HuH-7.5 (cell line): Measurements from ENCODE around the gene PUSL1.

Experiments
- DNase-seq: peaks from one replicate; pipeline ENCODE4 v3.0.0; 2011; ENCODE audit warnings: low spot score

The PUSL1 gene

DNA sequence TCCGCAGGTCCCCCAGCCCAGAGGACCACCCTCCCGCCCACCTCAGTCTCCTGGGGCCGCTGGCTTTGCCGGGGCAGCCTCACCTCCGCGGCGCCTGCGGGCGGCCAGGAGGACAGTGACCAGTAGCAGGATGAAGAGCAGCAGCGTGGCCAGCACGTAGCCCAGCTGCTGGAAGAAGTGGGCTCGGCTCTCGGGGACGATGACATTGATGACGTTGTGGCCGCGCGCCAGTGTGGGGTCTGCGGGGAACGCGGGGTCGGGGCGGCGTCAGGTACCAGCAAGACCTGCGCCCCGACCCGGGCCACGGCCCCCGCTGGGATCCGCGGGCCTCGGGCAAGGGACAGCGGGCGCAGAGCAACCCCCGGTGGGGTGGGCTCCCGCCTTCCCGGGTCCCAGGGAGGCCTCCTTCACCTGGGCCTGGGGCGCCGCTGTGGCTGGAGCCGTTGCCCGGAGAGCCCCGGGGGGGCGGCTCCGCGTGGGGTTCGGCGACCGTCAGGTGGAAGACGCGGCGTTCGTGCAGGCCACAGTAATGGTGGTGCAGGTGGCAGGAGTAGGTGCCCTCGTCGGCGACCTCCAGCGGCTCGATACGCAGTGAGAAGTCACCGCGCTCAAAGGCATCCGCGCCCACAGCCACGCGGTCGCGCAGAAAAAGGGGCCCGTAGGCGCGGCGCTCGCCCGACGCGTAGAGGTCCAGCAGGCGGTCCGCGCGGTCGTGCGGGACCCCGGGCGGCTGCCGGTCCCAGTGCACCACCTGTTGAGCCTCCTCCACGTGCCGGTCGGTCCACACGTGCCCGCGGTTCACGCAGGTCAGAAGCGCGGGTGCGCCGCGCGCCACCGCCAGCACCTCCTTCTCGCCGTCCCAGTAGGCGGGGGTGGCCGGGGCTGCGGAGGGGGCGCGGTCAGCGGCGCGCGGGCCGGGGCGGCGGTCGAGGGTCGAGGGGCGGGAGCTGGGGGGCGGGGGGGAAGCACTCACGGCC lies 46.2 kb downstream of the PUSL1 start:
- DNase-seq = no peak

DNA sequence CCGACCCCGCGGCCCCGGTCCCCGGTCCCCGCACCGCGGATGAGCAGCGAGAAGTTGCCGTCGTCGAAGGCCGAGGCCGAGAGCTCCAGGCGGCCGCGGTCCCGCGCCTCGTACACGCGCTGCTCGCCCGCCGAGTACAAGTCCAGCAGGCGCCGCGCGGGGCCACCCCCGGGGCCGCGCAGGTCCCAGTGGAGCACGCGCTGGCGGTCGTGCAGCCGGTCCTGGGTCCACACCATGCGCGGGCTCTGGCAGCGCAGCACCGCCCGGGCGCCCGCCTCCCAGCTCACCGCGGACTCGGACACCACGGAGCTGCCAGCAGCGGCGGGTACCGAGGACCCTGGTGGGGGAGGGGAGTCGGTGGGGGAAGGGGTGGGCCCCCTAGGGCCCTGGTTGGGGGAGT lies 47.0 kb downstream of the PUSL1 start:
- no peak for DNase-seq

DNA sequence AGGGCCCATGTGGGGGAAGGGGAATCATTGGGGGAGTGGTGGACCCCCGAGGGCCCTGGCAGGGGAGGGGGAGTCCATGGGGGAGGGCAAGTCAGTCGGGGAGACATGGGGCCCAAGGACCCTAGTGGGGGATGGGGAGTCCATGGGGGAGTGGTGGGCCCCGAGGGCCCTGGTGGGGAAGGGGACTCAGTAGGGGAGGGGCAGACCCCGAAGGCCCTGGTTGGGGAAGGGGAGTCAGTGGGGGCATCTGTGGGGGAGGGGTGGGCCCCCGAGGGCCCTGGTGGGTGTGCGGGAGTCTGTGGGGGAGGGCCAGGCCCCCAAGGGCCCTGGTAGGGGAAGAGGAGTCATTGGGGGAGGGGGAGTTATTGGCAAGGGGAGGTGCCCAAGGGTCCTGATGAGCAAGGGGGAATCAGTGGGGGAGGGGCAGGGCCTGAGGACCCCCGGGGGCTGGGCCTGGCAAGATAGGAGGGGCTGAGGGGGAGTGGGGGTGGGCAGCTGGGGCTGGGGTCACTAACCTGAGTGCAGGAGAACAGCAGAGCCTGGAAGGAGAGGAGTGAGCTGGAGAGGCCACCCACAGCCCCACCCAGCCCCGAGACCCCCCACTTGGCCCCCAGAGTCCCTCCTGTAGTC lies 47.9 kb downstream of the PUSL1 start:
- no peak for DNase-seq

DNA sequence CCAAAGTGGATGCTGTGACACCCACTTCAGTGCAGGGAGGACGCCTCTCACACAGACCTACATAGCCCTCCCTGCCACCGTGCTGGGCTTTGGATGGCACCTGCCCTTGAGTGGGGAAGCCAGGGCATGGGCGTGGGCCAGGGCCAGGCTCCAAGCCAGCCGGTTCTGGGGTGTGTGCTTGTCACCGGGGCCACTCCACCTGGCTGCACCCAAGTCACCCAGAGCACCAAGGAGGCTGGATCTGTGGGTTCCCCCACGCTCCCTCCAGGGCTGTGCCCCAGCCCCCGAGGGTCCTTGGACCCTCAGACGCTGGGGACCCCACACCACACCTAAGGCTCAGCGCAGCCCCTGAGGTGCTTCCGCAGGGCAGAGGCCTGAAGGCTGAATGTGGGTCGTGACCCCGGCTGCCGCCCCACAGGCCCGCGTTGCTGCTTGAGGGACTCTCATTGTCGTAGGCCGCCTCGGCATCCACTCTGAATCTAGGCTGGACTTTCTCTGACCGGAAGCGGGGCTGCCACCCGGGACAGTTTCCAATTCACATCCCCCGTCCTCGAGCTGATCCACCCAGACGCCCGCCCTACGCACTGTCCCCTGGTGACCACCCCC lies 48.5 kb downstream of the PUSL1 start:
- DNase-seq = no peak

DNA sequence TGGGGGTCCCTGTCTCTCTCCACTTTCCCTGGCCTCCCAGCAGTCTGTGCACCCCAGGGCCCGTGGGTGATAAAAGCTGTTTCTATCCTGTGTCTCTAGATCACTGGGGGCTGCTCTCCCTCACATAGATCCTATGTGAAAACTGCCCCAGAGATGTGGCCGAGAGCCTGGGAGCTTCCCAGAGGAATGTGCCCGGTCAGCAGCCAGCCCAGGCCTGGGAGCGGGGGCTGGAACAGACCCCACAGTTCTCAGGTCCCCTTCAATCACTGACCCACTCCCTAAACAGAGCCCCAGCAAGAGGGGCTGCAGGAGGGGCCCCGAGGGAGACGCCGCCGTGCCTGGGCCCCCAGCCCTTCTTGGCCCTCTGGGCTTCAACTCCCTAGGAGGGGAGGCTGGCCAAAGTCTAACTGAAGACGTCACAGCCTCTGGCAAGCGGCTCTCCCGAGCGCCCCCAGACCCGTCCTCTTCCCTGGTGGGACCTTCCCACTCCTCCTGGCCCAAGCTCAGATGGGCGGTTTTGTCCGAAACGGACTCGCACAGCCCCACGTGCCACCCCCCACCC lies 49.6 kb downstream of the PUSL1 start:
- no peak for DNase-seq

DNA sequence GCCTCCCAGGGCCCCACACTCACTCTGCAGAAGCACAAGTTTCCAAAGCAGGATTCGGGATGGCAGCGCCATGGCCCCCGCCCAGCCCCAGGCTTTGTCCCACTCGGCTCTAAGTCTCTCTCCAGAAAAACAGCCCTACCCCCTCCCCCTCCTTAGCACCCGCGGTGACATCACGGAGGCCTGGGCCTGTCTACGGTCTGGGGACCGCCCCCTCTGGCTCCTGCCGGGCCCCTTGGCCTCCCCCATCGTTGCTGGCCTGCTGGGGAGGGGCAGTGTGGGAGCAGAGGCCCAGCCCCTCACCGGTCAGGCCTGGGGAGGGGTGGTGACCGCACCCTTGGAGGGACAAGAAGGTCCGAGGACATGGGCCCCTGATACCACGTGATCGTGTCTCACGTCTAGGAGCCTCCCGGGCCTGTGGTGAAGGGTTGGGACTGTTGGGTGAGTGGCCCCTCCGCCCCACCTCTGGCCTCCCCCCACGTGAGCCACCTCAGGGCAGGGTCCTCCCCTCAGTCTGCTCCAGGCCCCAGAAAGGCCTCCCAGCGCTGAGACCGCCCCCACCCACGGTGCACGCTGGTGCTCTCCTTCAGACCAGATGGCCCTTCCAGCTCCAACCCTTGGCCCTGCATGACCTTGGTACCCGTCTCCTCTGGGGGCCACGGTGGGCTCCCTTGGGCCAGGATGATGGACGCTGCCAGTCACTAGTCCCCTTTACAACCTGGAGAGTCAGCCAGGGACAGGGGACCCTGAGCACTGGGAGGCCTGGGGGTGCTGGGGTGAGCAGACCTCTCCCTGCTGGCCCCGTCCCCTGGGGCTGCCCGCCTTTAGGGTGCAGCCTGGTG lies 50.3 kb downstream of the PUSL1 start, which contains the start of gene MXRA8:
Gene MXRA8, minus strand, starts transcription at position 123 of the 839 bp plus-strand sequence. Its CDS starts 51 bp downstream, at position 72.
- no peak for DNase-seq

DNA sequence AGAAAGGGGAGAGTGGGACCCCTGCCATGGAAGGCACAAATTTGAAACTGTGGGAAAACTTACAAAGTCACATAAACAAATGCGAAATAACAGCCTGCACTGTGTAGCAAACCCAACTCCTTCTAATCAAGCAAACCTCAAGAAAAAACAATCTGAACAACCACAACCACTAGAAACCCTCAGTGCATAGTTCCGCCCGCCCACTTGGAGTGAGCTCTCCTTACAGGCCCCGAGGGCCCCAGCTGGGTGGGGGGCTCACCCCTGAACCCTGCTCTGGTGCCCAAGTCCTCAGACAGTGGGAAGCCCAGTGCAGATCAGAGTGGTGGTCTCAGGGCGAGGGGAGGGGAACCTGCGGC lies 50.9 kb downstream of the PUSL1 start:
- DNase-seq = no peak

DNA sequence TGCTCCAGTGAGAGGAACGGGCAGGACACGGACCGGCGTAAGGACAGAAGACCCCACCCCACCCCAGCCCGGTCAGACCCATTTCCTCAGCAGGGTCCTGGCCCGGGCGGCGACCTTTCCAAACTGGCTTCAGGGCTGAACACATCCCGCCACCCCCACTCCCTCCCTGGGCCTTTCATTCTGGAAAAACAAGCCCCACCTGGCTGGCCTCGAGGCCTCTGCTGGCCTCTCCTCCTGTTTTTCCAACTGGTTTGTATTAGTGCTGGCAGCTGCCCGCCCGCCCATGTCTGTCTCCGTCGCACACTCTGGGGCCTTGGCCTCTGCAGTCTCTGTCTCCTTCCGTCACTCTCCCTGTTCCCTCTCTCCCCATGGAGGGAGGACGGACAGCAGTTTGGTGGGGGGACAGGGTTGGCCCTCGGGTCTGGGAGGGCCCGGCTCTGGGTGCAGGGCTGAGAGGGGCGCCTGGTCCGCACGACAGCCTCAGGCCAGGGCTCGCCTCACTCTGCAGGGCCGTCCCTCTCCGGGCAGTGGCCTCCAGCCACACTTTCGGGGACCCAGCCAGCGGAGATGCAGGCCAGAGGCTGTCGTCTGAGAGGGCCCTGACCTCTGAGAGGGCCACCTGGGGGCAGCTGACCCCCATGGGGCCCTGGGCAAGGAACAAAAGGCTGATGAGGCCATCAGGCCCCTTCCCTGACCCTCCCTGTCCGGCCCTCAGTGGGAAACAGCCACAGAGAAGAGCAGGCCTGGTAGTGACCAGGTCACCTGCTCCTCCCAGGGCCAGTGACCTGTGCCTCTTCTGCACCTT lies 51.5 kb downstream of the PUSL1 start:
- DNase-seq = no peak

DNA sequence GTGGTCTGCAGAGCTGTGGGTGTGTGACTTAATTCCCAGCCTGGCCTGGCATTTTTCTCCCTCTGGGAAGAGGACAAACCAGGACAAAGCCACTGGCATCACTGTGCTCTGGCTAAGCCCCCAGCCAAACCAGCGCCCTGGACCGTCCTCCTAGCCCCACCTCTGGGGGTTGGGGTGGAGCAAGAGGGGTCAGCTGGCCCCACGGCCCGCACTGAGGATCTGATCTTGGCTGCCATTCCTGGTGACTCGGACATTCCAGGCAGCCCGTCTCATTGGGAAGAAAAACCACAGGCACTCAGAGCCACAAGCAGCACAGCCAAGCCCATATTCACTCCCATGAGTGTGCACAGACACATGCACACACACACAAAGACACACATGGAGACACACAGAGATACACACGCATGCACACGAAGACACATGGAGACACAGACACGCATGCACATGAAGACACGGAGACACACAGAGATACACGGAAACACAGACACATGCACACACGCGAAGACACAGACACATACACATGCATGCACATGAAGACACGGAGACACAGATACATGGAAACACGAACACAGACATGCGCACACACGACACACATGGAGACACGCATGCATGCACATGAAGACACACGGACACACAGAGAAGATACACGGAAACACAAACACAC lies 52.2 kb downstream of the PUSL1 start:
- DNase-seq = peak; percentile 44
